OCI-LY1 (cell line): ENCODE measurements around the gene RUNDC1.
A peak's percentile ranks its signal among the peaks of the same experiment; 100 is the strongest.

Experiments used
- H2AFZ ChIP-seq: fragments of 200-600 bp; sonication (generic), shearing (Covaris generic); 2 replicates; pipeline ENCODE4 v1.6.0; 2014; ENCODE audit warnings: antibody characterized with exemption, mild to moderate bottlenecking, low read length
- H3F3A ChIP-seq: fragments of 200-600 bp; sonication (generic), shearing (Covaris generic); 2 replicates; pipeline ENCODE4 v1.6.0; 2014; ENCODE audit warnings: mild to moderate bottlenecking, antibody characterized with exemption, low read length, moderate library complexity; ENCODE audit not compliant: insufficient read depth
- H3K27ac ChIP-seq: fragments of 200-600 bp; sonication (generic); 2 replicates; pipeline ENCODE4 v1.5.1; 2014; ENCODE audit warnings: low read length, mixed run types, mild to moderate bottlenecking, low read depth; ENCODE audit not compliant: poor library complexity, severe bottlenecking
- H3K27me3 ChIP-seq: fragments of 200-600 bp; sonication (generic); 2 replicates; pipeline ENCODE4 v1.6.0; 2014; ENCODE audit warnings: antibody characterized with exemption, mild to moderate bottlenecking, low read length, moderate library complexity; ENCODE audit not compliant: insufficient read depth
- H3K36me3 ChIP-seq: fragments of 200-600 bp; sonication (generic); 2 replicates; pipeline ENCODE4 v1.6.1; 2014; ENCODE audit warnings: mild to moderate bottlenecking, antibody characterized with exemption, low read length, moderate library complexity, mixed read lengths; ENCODE audit not compliant: insufficient read depth
- H3K4me1 ChIP-seq: fragments of 200-600 bp; sonication (generic); 2 replicates; pipeline ENCODE4 v1.5.1; 2014; ENCODE audit warnings: mild to moderate bottlenecking, low read length, moderate library complexity; ENCODE audit not compliant: insufficient read depth, severe bottlenecking
- H3K4me2 ChIP-seq: fragments of 200-600 bp; sonication (generic), shearing (Covaris generic); 2 replicates; pipeline ENCODE4 v1.6.1; 2014; ENCODE audit warnings: low read length
- H3K4me3 ChIP-seq: fragments of 200-600 bp; sonication (generic); 2 replicates; pipeline ENCODE4 v1.5.1; 2014; ENCODE audit warnings: low read length, low read depth, mild to moderate bottlenecking, mixed read lengths; ENCODE audit not compliant: poor library complexity, severe bottlenecking
- H3K79me2 ChIP-seq: fragments of 200-600 bp; shearing (Covaris generic); 2 replicates; pipeline ENCODE4 v1.6.1; 2016; ENCODE audit warnings: mixed run types, low read length, mixed read lengths; ENCODE audit not compliant: insufficient read depth
- H3K9ac ChIP-seq: fragments of 200-600 bp; sonication (generic), shearing (Covaris generic); 2 replicates; pipeline ENCODE4 v1.6.1; 2014; ENCODE audit warnings: mild to moderate bottlenecking, low read length, mixed read lengths
- H3K9me2 ChIP-seq: fragments of 200-600 bp; sonication (generic), shearing (Covaris generic); 2 replicates; pipeline ENCODE4 v1.6.1; 2014; ENCODE audit warnings: low read depth, mild to moderate bottlenecking, low read length, mixed read lengths
- H3K9me3 ChIP-seq: fragments of 200-600 bp; shearing (Covaris generic); 2 replicates; pipeline ENCODE4 v1.6.1; 2014; ENCODE audit warnings: low read length, mixed read lengths
- H4K20me1 ChIP-seq: fragments of 200-600 bp; sonication (generic), shearing (Covaris generic); 2 replicates; pipeline ENCODE4 v1.6.0; 2016; ENCODE audit warnings: mild to moderate bottlenecking, low read length; ENCODE audit not compliant: insufficient read depth
- EZH2 ChIP-seq: fragments of 200-600 bp; sonication (generic), shearing (Covaris generic); IDR thresholded peaks from 2 replicates; pipeline ENCODE4 v1.8.0; 2017; ENCODE audit warnings: borderline replicate concordance, mixed run types, mild to moderate bottlenecking, antibody characterized with exemption, low read length, moderate library complexity, mixed read lengths
- TF ChIP-seq, protein P1 (sequence below): fragments of 200-600 bp; sonication (generic), shearing (Covaris generic); IDR thresholded peaks from 2 replicates; pipeline ENCODE4 v1.5.1; 2017; ENCODE audit warnings: mild to moderate bottlenecking, antibody characterized with exemption, low read length, moderate library complexity, mixed read lengths

Gene RUNDC1

DNA sequence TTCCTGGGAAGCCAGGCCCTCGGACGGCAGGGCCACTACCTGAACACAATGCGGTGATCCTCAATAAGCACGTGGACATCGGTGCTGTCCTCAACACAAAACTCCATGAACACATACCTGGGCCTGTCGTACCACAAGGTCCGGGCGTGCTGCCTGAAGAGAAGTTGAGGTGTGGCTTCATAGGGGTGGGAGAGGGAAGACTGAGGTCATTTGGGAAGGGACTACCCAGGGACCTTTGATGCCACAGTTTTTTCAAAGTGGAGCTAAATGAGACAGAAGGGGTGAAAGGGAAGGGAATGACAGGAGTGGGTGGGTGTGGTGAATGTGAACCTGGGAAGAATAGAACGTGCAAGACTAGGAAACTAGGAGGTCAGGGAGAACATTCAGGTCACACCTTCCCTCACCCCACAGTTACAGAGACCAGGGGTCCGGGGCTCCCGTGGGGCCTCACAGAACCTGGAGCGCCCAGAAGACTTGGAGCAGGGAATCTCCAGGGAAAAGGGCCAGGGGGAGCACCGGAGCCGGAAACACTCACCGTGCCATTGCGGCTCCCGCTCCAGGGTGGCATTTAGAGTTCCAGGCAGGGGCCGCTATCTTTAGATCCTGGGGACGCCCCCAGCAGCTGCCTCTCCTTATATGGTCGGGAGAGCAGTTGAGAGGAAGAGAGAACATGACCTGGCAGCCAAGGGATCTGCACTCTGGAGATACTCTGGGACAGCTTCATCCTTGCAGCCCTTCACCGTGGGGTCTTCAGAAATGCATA, 673 bp upstream of the RUNDC1 start, which contains the start of gene PTGES3L:
TSS of gene PTGES3L (minus strand) at position 570 of the 763 bp plus-strand sequence. CDS start at position 543, 27 bp downstream.
- Histone ChIP-seq H3K4me1 (peaks cover 27% of the 10 kb centered on the region), H3F3A (no peaks in the 10 kb centered on the region), H3K36me3 (peaks cover 10% of the 10 kb centered on the region; the same call in 1 of the 2 replicates), H3K9me3 (no peaks in the 10 kb centered on the region), H3K27me3 (no peaks in the 10 kb centered on the region), H2AFZ (0 out of 2 replicates have a peak within 1 kb of the TSS, but pooled peaks have one; percentile 30), H3K4me3 (peak within 1 kb of the TSS; percentile 82), H3K27ac (peak within 1 kb of the TSS; percentile 63), H3K4me2 (peak within 1 kb of the TSS; percentile 77), H3K9ac (peak within 1 kb of the TSS; percentile 85), H3K9me2 (no peaks in the 10 kb centered on the region), H4K20me1 (no peaks in the 10 kb centered on the region), H3K79me2 (peaks cover 7% of the 10 kb centered on the region; the same call in 1 of the 2 replicates)
- TF ChIP-seq, protein P1, sequence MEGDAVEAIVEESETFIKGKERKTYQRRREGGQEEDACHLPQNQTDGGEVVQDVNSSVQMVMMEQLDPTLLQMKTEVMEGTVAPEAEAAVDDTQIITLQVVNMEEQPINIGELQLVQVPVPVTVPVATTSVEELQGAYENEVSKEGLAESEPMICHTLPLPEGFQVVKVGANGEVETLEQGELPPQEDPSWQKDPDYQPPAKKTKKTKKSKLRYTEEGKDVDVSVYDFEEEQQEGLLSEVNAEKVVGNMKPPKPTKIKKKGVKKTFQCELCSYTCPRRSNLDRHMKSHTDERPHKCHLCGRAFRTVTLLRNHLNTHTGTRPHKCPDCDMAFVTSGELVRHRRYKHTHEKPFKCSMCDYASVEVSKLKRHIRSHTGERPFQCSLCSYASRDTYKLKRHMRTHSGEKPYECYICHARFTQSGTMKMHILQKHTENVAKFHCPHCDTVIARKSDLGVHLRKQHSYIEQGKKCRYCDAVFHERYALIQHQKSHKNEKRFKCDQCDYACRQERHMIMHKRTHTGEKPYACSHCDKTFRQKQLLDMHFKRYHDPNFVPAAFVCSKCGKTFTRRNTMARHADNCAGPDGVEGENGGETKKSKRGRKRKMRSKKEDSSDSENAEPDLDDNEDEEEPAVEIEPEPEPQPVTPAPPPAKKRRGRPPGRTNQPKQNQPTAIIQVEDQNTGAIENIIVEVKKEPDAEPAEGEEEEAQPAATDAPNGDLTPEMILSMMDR, result no peak
- TF ChIP-seq EZH2, result no peak

DNA sequence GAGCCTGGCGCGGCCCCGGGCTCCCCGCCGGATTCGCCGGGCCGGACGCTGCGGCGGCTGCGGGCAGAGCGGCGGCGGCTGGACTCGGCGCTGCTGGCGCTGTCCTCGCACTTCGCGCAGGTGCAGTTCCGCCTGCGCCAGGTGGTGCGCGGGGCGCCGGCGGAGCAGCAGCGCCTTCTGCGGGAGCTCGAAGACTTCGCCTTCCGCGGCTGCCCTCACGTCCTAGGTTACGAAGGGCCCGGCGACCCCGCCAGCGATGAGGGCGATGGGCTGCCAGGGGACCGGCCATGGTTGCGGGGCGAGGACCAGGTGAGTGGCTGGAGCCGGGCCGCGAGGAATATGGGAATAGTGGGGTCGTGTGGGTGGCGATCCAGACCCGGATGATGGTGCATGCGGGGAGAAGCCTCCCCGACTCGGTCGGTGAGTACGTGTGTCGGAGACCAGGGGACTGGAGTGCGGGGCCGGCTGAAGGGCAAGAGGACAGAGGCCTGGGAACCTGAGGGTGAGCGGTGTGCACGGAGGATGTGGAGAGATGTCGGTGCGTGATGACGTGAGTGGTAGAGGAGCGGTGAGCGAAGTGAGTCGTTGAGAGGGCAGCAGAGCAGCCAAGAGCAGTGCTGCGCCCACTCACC, 517 bp downstream of the RUNDC1 start:
- H3K4me2 ChIP-seq, result peak overlapping the region; percentile 77
- H3K4me1 ChIP-seq, result peaks cover 39% of the 10 kb centered on the region
- H3K27ac ChIP-seq, result peak overlapping the region; percentile 63
- peaks cover 7% of the 10 kb centered on the region; the same call in 1 of the 2 replicates for H3K79me2 ChIP-seq
- H3K36me3 ChIP-seq, result peaks cover 13% of the 10 kb centered on the region; the same call in 1 of the 2 replicates
- no peaks in the 10 kb centered on the region for H3K9me3 ChIP-seq
- no peaks in the 10 kb centered on the region for H3K27me3 ChIP-seq
- H2AFZ ChIP-seq, result no peak overlapping the region
- peak overlapping the region; percentile 82 for H3K4me3 ChIP-seq
- H3K9me2 ChIP-seq, result no peaks in the 10 kb centered on the region
- H3K9ac ChIP-seq, result peak overlapping the region; percentile 85
- H3F3A ChIP-seq, result no peaks in the 10 kb centered on the region
- no peaks in the 10 kb centered on the region for H4K20me1 ChIP-seq
- TF ChIP-seq, protein P1, result peak; percentile 22; the same call in 1 of the 2 replicates
- TF ChIP-seq EZH2, result no peak

DNA sequence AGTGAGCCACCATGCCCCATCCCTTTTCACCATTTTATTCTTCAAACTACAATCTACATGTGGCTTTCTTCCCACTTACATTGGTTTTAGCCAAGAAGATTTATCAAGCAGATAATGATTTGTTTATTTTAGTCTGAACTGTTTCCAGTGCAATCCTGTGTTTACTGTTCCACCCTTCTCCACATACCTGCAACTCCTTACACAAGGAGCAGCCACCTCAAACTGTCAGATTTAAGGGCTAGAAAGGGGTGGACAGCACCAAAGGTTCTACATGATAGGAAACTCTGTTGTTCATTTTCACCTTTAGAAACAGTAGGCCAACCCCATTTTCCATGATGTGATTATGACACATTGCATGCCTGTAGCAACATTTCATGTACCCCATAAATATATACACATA, 1.9 kb downstream of the RUNDC1 start:
- Histone ChIP-seq H3K79me2 (peaks cover 7% of the 10 kb centered on the region; the same call in 1 of the 2 replicates), H3K9me2 (no peaks in the 10 kb centered on the region), H3K4me1 (peaks cover 42% of the 10 kb centered on the region), H3K9ac (no peak overlapping the region), H3K4me3 (peak overlapping the region; percentile 82), H3K27ac (peak overlapping the region; percentile 63), H3K27me3 (no peaks in the 10 kb centered on the region), H3K36me3 (peaks cover 24% of the 10 kb centered on the region; the same call in 1 of the 2 replicates), H3K4me2 (peak overlapping the region; percentile 77), H2AFZ (no peak overlapping the region), H4K20me1 (no peaks in the 10 kb centered on the region), H3K9me3 (no peaks in the 10 kb centered on the region), H3F3A (no peaks in the 10 kb centered on the region)
- TF ChIP-seq EZH2, result no peak
- TF ChIP-seq, protein P1, result no peak
